Gastrocnemius medialis (tissue), 4 donors: Measurements from ENCODE around the gene FAM13A. TPM values are rescaled to one million over a fixed set of nuclear protein-coding genes. Genes with fewer than 3 reads are reported as not detected.

Experiments used
- ATAC-seq, 2 donors: fragments of 150-250 bp; one replicate each; pipeline ENCODE4 v1.9.1; 2016
- DNase-seq, 2 donors: peaks; one replicate each; pipeline ENCODE4 v3.0.0-alpha.2; 2019
- H3K27ac ChIP-seq, 4 donors: fragments of 200-600 bp; sonication (generic); 1 replicate in 1 of 4; 2 replicates in 3 of 4; pipeline ENCODE4 v1.5.1; 2016 to 2018; ENCODE audit warnings: mild to moderate bottlenecking in 2 of 4, moderate library complexity in 1 of 4
- H3K27me3 ChIP-seq, 3 donors: fragments of 200-600 bp; sonication (generic) in 2 of 3; 1 replicate in 1 of 3; 2 replicates in 2 of 3; pipeline versions ENCODE4 v1.5.1 to v1.6.0; 2016 to 2019; ENCODE audit warnings: mild to moderate bottlenecking in 1 of 3, moderate library complexity in 1 of 3
- H3K36me3 ChIP-seq, 2 donors: fragments of 200-600 bp; sonication (generic) in 1 of 2; one replicate each; pipeline ENCODE4 v1.5.1; 2017 to 2018
- H3K4me1 ChIP-seq, 2 donors: fragments of 200-600 bp; sonication (generic) in 1 of 2; one replicate each; pipeline ENCODE4 v1.5.1; 2016 to 2017; ENCODE audit warnings: mild to moderate bottlenecking in 2 of 2
- H3K4me3 ChIP-seq, 4 donors: fragments of 200-600 bp; sonication (generic) in 3 of 4; 1 replicate in 1 of 4; 2 replicates in 3 of 4; pipeline ENCODE4 v1.5.1; 2016 to 2019; ENCODE audit warnings: mild to moderate bottlenecking in 2 of 4
- H3K9me3 ChIP-seq, 3 donors: fragments of 200-600 bp; sonication (generic) in 2 of 3; 1 replicate in 1 of 3; 2 replicates in 2 of 3; pipeline ENCODE4 v1.5.1; 2016 to 2019
- POLR2A ChIP-seq, 2 donors: fragments of 450-650 bp; IDR thresholded peaks; one replicate each; pipeline ENCODE4 v1.6.1; 2017; ENCODE audit warnings: antibody characterized with exemption in 2 of 2, mild to moderate bottlenecking in 2 of 2, moderate library complexity in 2 of 2
- in situ Hi-C, 4 donors: fragments of 200-750 bp; cut with MboI; loops; one replicate each; pipeline versions ENCODE4 v1.15.0 to v1.8.0; 2017; ENCODE audit warnings: low sequenced_read_pairs in 4 of 4
- intact Hi-C: fragments of 100-400 bp; cut with DNase I; formaldehyde crosslinking; loops from one replicate; pipeline ENCODE4 v1.15.1; 2023; ENCODE audit warnings: low total_unique reads
- total RNA-seq, 4 donors: library from RNA; depleted of rRNA; stranded (reverse); fragments of >200 nt; gene quantifications; one replicate each; pipeline versions ENCODE4 v1.1.0 to v1.2.3, GENCODE V29; 2016
- TF ChIP-seq, protein P1 (sequence below), 5 experiments: fragments of 450-650 bp in 3 of 5; fragments of 200-600 bp in 2 of 5; sonication (generic) in 2 of 5; IDR thresholded peaks in 4 of 5; conservative IDR thresholded peaks in 1 of 5; 1 replicate in 4 of 5; 2 replicates in 1 of 5; pipeline ENCODE4 v1.5.1; 2016 to 2019; ENCODE audit warnings: antibody characterized with exemption in 5 of 5, mild to moderate bottlenecking in 3 of 5, moderate library complexity in 3 of 5

Gene FAM13A
- total RNA-seq, 4 donors from 2014 or later, result 6.7 to 14.1 (median 11.4) TPM

DNA sequence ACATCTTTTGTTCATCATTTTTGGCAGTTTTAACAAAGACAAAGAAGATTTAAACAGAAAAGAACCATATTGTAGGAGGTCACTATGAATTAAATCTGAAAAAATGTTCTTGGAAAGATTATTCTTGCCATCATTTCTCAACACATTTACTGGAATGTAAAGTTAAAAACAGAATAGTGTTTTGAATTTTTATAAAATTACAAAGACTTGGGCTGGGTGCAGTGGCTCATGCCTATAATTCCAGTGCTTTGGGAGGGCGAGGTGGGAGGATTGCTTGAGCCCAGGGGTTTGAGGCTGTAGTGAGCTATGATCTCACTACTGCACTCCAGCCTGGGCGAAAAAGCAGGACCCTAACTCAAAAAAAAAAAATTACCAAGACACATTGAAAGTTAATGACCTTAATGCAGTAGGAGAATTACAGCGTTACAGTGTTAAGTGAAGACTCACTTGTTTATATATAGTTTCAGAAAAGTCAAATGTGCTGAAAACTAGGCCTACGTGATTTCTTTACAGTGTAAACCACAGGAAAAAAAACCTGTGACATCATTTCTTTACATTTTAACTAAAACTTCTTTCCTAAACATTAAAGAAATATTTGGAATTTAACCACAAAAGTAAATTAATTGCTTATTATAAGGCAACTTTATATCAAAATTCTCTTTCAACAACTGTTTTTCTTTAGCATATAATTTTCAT, 7.9 kb downstream of the FAM13A start:
- ATAC-seq, result no peak
- Histone ChIP-seq H3K27ac (no peak overlapping the region), H3K36me3 (no peaks in the 10 kb centered on the region), H3K27me3 (no peaks in the 10 kb centered on the region), H3K9me3 (no peaks in the 10 kb centered on the region), H3K4me1 (peaks cover 0 to 5% of the 10 kb centered on the region in 2 donors), H3K4me3 (no peak overlapping the region)
- in situ Hi-C loops (loop anchor here in 2 of 4 donors (25.0 kb wide), 2 partner anchors 487 to 512 kb away; no protein-coding TSS in a partner anchor), intact Hi-C loops (no loop called here)
- TF ChIP-seq POLR2A (IDR thresholded peaks at IDR 0.05), result no peak
- TF ChIP-seq, protein P1, sequence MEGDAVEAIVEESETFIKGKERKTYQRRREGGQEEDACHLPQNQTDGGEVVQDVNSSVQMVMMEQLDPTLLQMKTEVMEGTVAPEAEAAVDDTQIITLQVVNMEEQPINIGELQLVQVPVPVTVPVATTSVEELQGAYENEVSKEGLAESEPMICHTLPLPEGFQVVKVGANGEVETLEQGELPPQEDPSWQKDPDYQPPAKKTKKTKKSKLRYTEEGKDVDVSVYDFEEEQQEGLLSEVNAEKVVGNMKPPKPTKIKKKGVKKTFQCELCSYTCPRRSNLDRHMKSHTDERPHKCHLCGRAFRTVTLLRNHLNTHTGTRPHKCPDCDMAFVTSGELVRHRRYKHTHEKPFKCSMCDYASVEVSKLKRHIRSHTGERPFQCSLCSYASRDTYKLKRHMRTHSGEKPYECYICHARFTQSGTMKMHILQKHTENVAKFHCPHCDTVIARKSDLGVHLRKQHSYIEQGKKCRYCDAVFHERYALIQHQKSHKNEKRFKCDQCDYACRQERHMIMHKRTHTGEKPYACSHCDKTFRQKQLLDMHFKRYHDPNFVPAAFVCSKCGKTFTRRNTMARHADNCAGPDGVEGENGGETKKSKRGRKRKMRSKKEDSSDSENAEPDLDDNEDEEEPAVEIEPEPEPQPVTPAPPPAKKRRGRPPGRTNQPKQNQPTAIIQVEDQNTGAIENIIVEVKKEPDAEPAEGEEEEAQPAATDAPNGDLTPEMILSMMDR (IDR thresholded peaks at IDR 0.05 in 4 of 5, conservative IDR thresholded peaks at IDR 0.05 in 1 of 5), result no peak
- DNase-seq, result no peak

DNA sequence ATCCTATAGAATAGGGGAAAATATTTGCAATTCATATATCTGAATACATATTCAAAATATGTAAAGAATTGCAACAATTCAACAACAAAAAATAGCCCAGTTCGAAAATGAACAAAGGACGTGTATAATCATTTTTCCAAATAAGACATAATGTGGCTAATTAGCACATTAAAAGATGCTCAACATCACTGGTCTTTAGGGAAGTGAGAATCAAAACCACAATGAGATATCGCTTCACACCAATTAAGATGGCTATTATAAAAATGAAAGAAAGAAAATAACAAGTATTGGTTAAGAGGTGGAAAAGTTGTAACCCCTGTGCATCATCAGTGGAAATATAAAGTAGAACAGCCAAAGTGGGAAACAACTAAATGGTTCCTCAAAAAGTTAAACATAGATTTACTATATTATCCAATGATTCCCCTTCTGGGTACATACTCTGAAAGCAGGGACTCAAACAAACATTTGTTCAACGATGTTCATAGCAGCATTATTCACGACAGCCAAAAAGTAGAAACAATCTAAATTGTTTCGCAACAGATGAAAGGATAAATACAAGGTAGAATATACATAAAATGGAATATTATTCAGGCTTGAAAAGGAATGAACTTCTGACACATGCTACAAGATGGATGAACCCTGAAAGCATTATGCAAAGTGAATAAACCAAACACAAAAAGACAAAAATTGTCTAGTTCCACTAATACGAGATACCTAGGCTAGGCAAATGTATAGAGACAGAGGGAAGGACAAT, 12.7 kb downstream of the FAM13A start:
- Histone ChIP-seq H3K36me3 (no peaks in the 10 kb centered on the region), H3K27ac (no peak overlapping the region), H3K27me3 (no peaks in the 10 kb centered on the region), H3K4me1 (no peaks in the 10 kb centered on the region), H3K9me3 (no peaks in the 10 kb centered on the region), H3K4me3 (no peak overlapping the region)
- in situ Hi-C loops (loop anchor here in 2 of 4 donors (25.0 kb wide), 2 partner anchors 482 to 507 kb away; no protein-coding TSS in a partner anchor), intact Hi-C loops (no loop called here)
- DNase-seq (no peak), ATAC-seq (no peak)
- TF ChIP-seq, protein P1 (IDR thresholded peaks at IDR 0.05 in 4 of 5, conservative IDR thresholded peaks at IDR 0.05 in 1 of 5), result no peak
- TF ChIP-seq POLR2A (IDR thresholded peaks at IDR 0.05), result no peak

DNA sequence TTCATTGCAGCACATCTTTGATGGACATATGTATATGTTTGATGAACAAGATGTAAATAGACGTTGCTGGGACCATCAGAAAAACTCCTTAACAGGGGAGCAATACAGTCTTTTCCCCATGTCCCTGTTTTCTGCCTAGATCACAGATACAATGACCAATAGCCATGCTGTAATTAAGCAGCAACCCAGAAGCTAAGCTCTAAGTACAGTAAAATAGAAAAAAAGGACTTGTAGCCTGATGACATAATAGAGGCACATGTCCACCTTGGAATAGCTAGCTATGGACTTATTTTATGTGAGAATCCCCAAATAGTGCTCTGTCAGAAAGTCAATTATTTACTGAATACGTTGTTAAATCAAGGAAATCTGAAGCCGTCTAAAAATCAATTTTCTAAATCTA, 14.9 kb downstream of the FAM13A start:
- no peak overlapping the region for H3K27ac ChIP-seq
- in situ Hi-C loops (loop anchor here in 2 of 4 donors (25.0 kb wide), 2 partner anchors 480 to 505 kb away; no protein-coding TSS in a partner anchor), intact Hi-C loops (no loop called here)
- H3K4me1 ChIP-seq, result no peaks in the 10 kb centered on the region
- H3K36me3 ChIP-seq, result no peaks in the 10 kb centered on the region
- DNase-seq (no peak), ATAC-seq (no peak)
- no peak overlapping the region for H3K4me3 ChIP-seq
- H3K9me3 ChIP-seq, result no peaks in the 10 kb centered on the region
- no peaks in the 10 kb centered on the region for H3K27me3 ChIP-seq
- no peak for TF ChIP-seq POLR2A (IDR thresholded peaks at IDR 0.05)
- TF ChIP-seq, protein P1 (IDR thresholded peaks at IDR 0.05 in 4 of 5, conservative IDR thresholded peaks at IDR 0.05 in 1 of 5), result no peak

DNA sequence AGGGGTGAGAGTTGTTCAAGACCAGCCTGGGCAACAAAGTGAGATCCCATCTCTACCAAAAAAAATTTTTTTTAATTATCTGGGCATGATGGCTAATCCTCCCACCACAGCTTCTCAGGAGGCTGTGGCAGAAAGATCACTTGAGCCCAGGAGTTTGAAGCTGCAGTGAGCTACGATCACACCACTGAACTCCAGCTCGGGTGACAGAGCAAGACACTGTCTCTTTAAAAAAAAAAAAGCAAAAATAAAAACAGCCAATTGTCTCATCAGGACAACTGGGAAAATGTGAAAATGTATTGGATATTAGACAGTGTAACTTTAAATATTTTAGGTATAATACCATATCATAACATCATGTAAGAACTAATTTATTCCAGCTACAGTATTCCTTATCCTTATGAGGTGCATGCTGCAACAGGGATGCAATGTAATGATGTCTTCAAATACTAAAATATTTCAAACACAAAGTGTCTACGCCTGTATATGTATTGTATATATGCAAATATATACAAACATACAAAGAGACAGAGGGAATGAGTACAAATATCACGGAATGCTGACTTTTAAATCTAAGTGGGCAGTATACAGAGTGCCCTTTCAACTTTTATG, 17.2 kb downstream of the FAM13A start:
- ATAC-seq, result no peak
- Histone ChIP-seq H3K27me3 (no peaks in the 10 kb centered on the region), H3K36me3 (no peaks in the 10 kb centered on the region), H3K9me3 (no peaks in the 10 kb centered on the region), H3K4me3 (no peak overlapping the region), H3K4me1 (no peaks in the 10 kb centered on the region), H3K27ac (no peak overlapping the region)
- no peak for DNase-seq
- intact Hi-C loops (no loop called here), in situ Hi-C loops (loop anchor here in 2 of 4 donors (25.0 kb wide), 2 partner anchors 478 to 503 kb away; no protein-coding TSS in a partner anchor)
- no peak for TF ChIP-seq POLR2A (IDR thresholded peaks at IDR 0.05)
- TF ChIP-seq, protein P1 (IDR thresholded peaks at IDR 0.05 in 4 of 5, conservative IDR thresholded peaks at IDR 0.05 in 1 of 5), result no peak
